Measurements from ENCODE around the gene RFTN1. TPM values are rescaled to one million over a fixed set of nuclear protein-coding genes. Genes with fewer than 3 reads are reported as not detected.

RFTN1 gene
- total and polyA plus RNA-seq, 4 donors, result 4.4 to 20.4 (median 11.9) TPM

- Histone ChIP-seq H3K9ac (ENCODE audit: low read depth in 1 of 2, low read length in 2 of 2) (no peak overlapping the region), H3K9me3 (ENCODE audit: control insufficient read depth in 4 of 4, low read length in 3 of 4) (peaks cover 0 to 6% (median 1%) of the 10 kb centered on the region in 4 donors), H3K36me3 (ENCODE audit: control insufficient read depth in 4 of 4, insufficient read depth in 3 of 4, low read depth in 1 of 4, low read length in 3 of 4) (peaks cover 0 to 6% (median under 1%) of the 10 kb centered on the region in 4 donors), H3K27me3 (ENCODE audit: control insufficient read depth in 4 of 4, insufficient read depth in 4 of 4, low read length in 3 of 4) (no peaks in the 10 kb centered on the region), H3K4me1 (ENCODE audit: control insufficient read depth in 4 of 4, insufficient read depth in 4 of 4, low read length in 3 of 4) (no peaks in the 10 kb centered on the region), H3K27ac (ENCODE audit: low read depth in 1 of 2, low read length in 2 of 2) (no peak overlapping the region), H3K4me3 (ENCODE audit: low read depth in 1 of 3, low read length in 3 of 3) (no peak overlapping the region)
- TF ChIP-seq YY1 (IDR thresholded peaks at IDR 0.05) (no peak), JUND (IDR thresholded peaks at IDR 0.05) (no peak), ZBTB33 (IDR thresholded peaks at IDR 0.05) (no peak), RXRA (IDR thresholded peaks at IDR 0.05) (no peak), HNF4A (conservative IDR thresholded peaks at IDR 0.05) (no peak)
- no peak for DNase-seq (ENCODE audit: low spot score)
- WGBS, result 95% methylated on average over 3 of the region's 3 CpGs
Observed at GRCh38 chr3:16471897-16472296, 41.6 kb downstream of the RFTN1 start.

GRCh38 chr3:16470590-16470989, 42.9 kb downstream of the RFTN1 start:
- Histone ChIP-seq H3K27ac (ENCODE audit: low read depth in 1 of 2, low read length in 2 of 2) (no peak overlapping the region), H3K4me3 (ENCODE audit: low read depth in 1 of 3, low read length in 3 of 3) (no peak overlapping the region), H3K27me3 (ENCODE audit: control insufficient read depth in 4 of 4, insufficient read depth in 4 of 4, low read length in 3 of 4) (no peaks in the 10 kb centered on the region), H3K9me3 (ENCODE audit: control insufficient read depth in 4 of 4, low read length in 3 of 4) (peaks cover 0 to 6% (median 1%) of the 10 kb centered on the region in 4 donors), H3K9ac (ENCODE audit: low read depth in 1 of 2, low read length in 2 of 2) (no peak overlapping the region), H3K36me3 (ENCODE audit: control insufficient read depth in 4 of 4, insufficient read depth in 3 of 4, low read depth in 1 of 4, low read length in 3 of 4) (peaks cover 0 to 6% (median under 1%) of the 10 kb centered on the region in 4 donors), H3K4me1 (ENCODE audit: control insufficient read depth in 4 of 4, insufficient read depth in 4 of 4, low read length in 3 of 4) (no peaks in the 10 kb centered on the region)
- TF ChIP-seq TAF1 (conservative IDR thresholded peaks at IDR 0.05), result no peak
- no peak for TF ChIP-seq JUND (IDR thresholded peaks at IDR 0.05)
- no peak for TF ChIP-seq FOXA1 (IDR thresholded peaks at IDR 0.05)
- TF ChIP-seq RXRA (IDR thresholded peaks at IDR 0.05), result no peak
- TF ChIP-seq GABPA (IDR thresholded peaks at IDR 0.05 in 1 of 2, conservative IDR thresholded peaks at IDR 0.05 in 1 of 2), result no peak
- no peak for TF ChIP-seq ZBTB33 (IDR thresholded peaks at IDR 0.05)
- TF ChIP-seq ATF3 (IDR thresholded peaks at IDR 0.05), result no peak
- TF ChIP-seq HNF4G (IDR thresholded peaks at IDR 0.05), result no peak
- no peak for TF ChIP-seq NR2F2 (IDR thresholded peaks at IDR 0.05)
- TF ChIP-seq REST (IDR thresholded peaks at IDR 0.05), result no peak
- no peak for TF ChIP-seq MAX (IDR thresholded peaks at IDR 0.05)
- TF ChIP-seq RAD21 (IDR thresholded peaks at IDR 0.05), result no peak
- no peak for DNase-seq (ENCODE audit: low spot score)
- WGBS, result 82% methylated on average over 1 of the region's 1 CpG

Data from liver (tissue), 9 donors.